Naive thymus-derived CD8-positive, alpha-beta T cell (primary cell): ENCODE results near the gene SPINK8. TPM values are rescaled to one million over a fixed set of nuclear protein-coding genes. Genes with fewer than 3 reads are reported as not detected.

Experiments
- ATAC-seq, 2 donors: fragments of 150-1000 bp; cut with Tn5 transposase in 1 of 2; sonication (Bioruptor Pico), chemical (Tn5 transposase) in 1 of 2; 1 replicate in 1 of 2; 2 replicates in 1 of 2; pipeline ENCODE4 v1.10.0; 2021; ENCODE audit warnings: mild to moderate bottlenecking in 2 of 2, moderate library complexity in 2 of 2
- POLR2A ChIA-PET: fragments of 350-600 bp; sonication (Branson Sonifier 250); formaldehyde crosslinking; loops from one replicate; lab custom pipeline; 2021; ENCODE audit warnings: antibody characterized with exemption; lab: Charles Lee
- DNase-seq, 10 donors: peaks; one replicate each; pipeline versions ENCODE4 v3.0.0 to v3.0.0-alpha.2; 2020 to 2022
- H3K27ac Mint-ChIP-seq, 10 donors: one replicate each; pipeline ENCODE4 v1.8.0; 2020 to 2022; ENCODE audit warnings: mild to moderate bottlenecking in 10 of 10, mixed read lengths in 10 of 10, moderate library complexity in 4 of 10, inconsistent platforms in 1 of 10
- H3K27me3 Mint-ChIP-seq, 5 donors: one replicate each; pipeline ENCODE4 v1.8.0; 2021 to 2022; ENCODE audit warnings: mixed read lengths in 5 of 5
- H3K36me3 Mint-ChIP-seq, 3 donors: one replicate each; pipeline ENCODE4 v1.8.0; 2020 to 2022; ENCODE audit warnings: mixed read lengths in 3 of 3, mild to moderate bottlenecking in 2 of 3, inconsistent platforms in 1 of 3
- H3K4me1 Mint-ChIP-seq, 4 donors: one replicate each; pipeline ENCODE4 v1.8.0; 2021 to 2022; ENCODE audit warnings: mixed read lengths in 4 of 4
- H3K4me3 Mint-ChIP-seq, 10 donors: one replicate each; pipeline ENCODE4 v1.8.0; 2020 to 2022; ENCODE audit warnings: mild to moderate bottlenecking in 10 of 10, mixed read lengths in 10 of 10, moderate library complexity in 6 of 10, inconsistent platforms in 1 of 10
- H3K9me3 Mint-ChIP-seq, 9 donors: one replicate each; pipeline ENCODE4 v1.8.0; 2020 to 2022; ENCODE audit warnings: mixed read lengths in 9 of 9, mild to moderate bottlenecking in 3 of 9, inconsistent platforms in 1 of 9, moderate library complexity in 1 of 9
- polyA plus RNA-seq, 3 donors: library from polyadenylated mRNA; unstranded; fragments of 300-500 nt; fragmentation: Illumina TruSeq; gene quantifications; one replicate each; pipeline ENCODE4 v1.2.3, GENCODE V29; 2021
- total RNA-seq, 8 experiments: library from RNA in 2 of 8; stranded (reverse) in 2 of 8; gene quantifications; one replicate each; pipeline ENCODE4 v1.2.3 and lab custom pipeline; 2021 to 2026

The SPINK8 gene
- total and polyA plus RNA-seq, 5 experiments from 2014 or later: not detected

DNA sequence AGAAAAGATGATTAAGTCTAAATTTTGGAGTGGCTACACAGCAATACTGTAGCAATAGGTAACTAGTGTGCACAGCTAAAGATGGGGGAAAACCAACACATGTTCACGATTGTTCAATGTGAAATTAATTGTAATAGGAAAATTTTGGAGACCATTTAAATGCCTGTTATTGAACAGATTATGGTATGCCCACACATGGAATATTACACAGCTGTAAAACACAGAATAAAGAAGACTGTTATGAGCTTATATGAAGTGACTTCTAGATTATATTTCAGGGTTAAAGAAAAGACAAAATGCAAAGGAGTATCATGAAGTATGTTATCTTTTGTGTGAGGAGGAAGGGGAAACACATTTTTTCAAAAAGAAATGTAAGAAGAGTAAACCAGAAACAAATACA, 43.8 kb downstream of the SPINK8 start:
- Mint-ChIP-seq H3K36me3 (peaks cover 16 to 51% (median 26%) of the 10 kb centered on the region in 3 donors), H3K27ac (no peak overlapping the region), H3K4me3 (no peak overlapping the region), H3K27me3 (no peaks in the 10 kb centered on the region), H3K4me1 (peaks cover 0 to 3% (median 0%) of the 10 kb centered on the region in 4 donors), H3K9me3 (peaks cover 0 to 15% (median 1%) of the 10 kb centered on the region in 9 donors)
- POLR2A ChIA-PET: interaction anchor here (0.7 kb wide), 1 partner anchor 25 kb away, joined by 3 read pairs; no protein-coding TSS in a partner anchor
- ATAC-seq (no peak), DNase-seq (no peak)

DNA sequence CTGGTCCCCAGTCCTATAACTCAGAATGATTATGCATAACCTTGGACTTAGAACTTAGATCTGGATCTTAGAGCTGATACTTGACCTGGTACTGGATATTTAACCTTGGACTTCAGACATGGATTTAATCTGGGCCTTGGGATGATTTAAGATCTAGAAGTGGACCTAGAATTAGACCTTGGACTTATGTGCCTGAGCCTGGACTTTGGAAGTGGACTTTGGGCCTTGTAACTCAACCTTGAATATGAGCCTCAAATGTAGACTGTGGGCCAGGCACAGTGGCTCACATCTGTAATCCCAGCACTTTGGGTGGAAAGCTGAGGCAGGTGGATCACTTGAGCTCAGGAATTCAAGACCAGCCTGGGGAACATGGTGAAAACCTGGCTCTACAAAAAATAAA, 46.4 kb downstream of the SPINK8 start:
- peaks cover 0 to 3% (median 0%) of the 10 kb centered on the region in 4 donors for H3K4me1 Mint-ChIP-seq
- H3K27ac Mint-ChIP-seq: no peak overlapping the region
- no peaks in the 10 kb centered on the region for H3K27me3 Mint-ChIP-seq
- POLR2A ChIA-PET: no interaction called here
- no peak for DNase-seq
- ATAC-seq: no peak
- H3K36me3 Mint-ChIP-seq: peaks cover 13 to 26% (median 19%) of the 10 kb centered on the region in 3 donors
- H3K4me3 Mint-ChIP-seq: no peak overlapping the region
- peaks cover 0 to 15% (median 1%) of the 10 kb centered on the region in 9 donors for H3K9me3 Mint-ChIP-seq

DNA sequence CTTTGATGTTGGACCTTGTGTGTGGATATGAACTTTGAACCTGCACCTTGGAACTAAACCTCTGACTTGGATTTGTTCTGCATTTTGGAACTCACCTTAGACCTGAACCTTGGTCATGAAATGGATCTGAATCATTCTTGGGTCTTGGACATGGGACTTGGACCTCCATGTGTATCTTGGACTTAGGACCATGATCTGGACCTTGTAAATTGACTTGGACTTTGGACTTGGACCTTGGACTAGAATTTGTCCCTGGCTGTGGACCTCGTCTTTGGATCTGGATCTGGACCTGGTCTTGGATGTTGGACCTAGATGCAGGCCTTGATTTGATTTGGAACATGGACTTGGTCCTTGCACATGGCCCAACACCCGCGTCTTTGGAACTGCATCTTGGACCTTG, 47.2 kb downstream of the SPINK8 start:
- peaks cover 12 to 22% (median 18%) of the 10 kb centered on the region in 3 donors for H3K36me3 Mint-ChIP-seq
- peaks cover 0 to 15% (median 1%) of the 10 kb centered on the region in 9 donors for H3K9me3 Mint-ChIP-seq
- H3K4me3 Mint-ChIP-seq: no peak overlapping the region
- ATAC-seq (no peak), DNase-seq (no peak)
- no peaks in the 10 kb centered on the region for H3K27me3 Mint-ChIP-seq
- POLR2A ChIA-PET: no interaction called here
- peaks cover 0 to 3% (median 0%) of the 10 kb centered on the region in 4 donors for H3K4me1 Mint-ChIP-seq
- H3K27ac Mint-ChIP-seq: no peak overlapping the region

DNA sequence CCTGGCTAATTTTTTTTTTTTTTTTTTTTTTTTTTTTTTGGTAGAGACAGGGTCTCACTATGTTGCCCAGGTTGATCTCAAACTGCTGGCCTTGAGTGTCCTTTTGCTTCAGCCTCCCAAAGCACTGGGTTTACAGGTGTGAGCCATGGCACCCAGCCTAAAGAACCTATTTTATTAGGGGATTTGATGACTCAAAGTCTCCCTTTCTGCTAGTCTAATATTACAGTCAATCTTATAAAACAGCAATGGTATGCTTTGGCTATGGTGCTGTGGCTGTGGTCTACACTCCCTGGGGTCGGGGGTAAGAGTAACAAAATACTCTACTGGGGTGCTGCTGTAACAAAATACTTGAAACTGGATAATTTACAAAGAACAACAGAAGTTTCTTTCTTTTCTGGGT, 47.8 kb downstream of the SPINK8 start:
- no peak for ATAC-seq

DNA sequence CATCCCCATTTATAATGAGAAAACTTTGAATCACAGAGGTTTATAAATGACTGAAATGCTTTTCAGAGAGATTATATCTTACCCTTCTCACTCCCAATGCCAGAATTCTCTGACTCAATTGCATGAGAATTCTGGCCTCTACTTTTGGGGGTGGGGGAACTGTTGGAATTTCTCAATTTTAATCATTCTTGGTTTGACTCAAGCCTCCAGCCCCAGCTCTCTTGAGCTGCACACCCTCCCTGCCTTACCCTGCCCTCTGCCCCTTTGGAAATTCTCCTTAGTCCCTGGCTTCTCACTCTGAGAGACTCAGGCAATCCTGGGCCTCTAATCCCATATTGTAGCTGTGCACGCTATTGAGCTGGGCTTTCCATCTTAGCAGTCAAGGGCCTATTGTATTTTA, 48.3 kb downstream of the SPINK8 start:
- Mint-ChIP-seq H3K27me3 (no peaks in the 10 kb centered on the region), H3K4me3 (no peak overlapping the region), H3K4me1 (peaks cover 0 to 3% (median 0%) of the 10 kb centered on the region in 4 donors), H3K27ac (no peak overlapping the region), H3K36me3 (peaks cover 12 to 18% (median 12%) of the 10 kb centered on the region in 3 donors), H3K9me3 (peaks cover 0 to 15% (median 1%) of the 10 kb centered on the region in 9 donors)
- POLR2A ChIA-PET: no interaction called here
- ATAC-seq (no peak), DNase-seq (no peak)

More for the DNA sequence above, 47.8 kb downstream of the SPINK8 start:
- peaks cover 0 to 15% (median 1%) of the 10 kb centered on the region in 9 donors for H3K9me3 Mint-ChIP-seq
- H3K4me3 Mint-ChIP-seq: no peak overlapping the region
- peaks cover 12 to 22% (median 12%) of the 10 kb centered on the region in 3 donors for H3K36me3 Mint-ChIP-seq
- no peak overlapping the region for H3K27ac Mint-ChIP-seq
- no peaks in the 10 kb centered on the region for H3K27me3 Mint-ChIP-seq
- POLR2A ChIA-PET: no interaction called here
- DNase-seq: no peak
- peaks cover 0 to 3% (median 0%) of the 10 kb centered on the region in 4 donors for H3K4me1 Mint-ChIP-seq

DNA sequence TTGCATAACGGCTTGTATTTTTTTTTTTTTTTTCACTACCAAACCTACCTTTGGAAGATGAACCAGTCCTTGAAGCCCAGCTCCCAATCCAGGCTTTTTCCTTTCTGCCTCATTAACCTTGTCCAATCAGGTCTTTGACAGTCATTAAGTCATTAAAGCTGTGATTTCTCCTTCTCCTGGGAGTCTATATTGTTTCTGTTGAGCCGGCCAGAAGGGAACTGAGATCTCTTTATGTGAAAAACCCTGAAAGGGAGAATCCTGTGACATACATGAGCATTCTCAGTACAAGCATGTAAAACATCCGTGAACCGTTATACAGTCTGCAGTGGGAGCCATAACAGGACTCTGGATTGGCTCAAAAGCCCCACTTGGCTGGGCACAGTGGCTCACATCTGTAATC, 52.6 kb downstream of the SPINK8 start:
- Mint-ChIP-seq H3K27ac (no peak overlapping the region), H3K4me3 (no peak overlapping the region), H3K36me3 (no peaks in the 10 kb centered on the region), H3K27me3 (peaks cover 0 to 3% (median 0%) of the 10 kb centered on the region in 5 donors), H3K9me3 (no peaks in the 10 kb centered on the region), H3K4me1 (peaks cover 0 to 2% (median 0%) of the 10 kb centered on the region in 4 donors)
- ATAC-seq (no peak), DNase-seq (no peak)
- POLR2A ChIA-PET: interaction anchor here (0.7 kb wide), 1 partner anchor 14 kb away, joined by 3 read pairs; no protein-coding TSS in a partner anchor

DNA sequence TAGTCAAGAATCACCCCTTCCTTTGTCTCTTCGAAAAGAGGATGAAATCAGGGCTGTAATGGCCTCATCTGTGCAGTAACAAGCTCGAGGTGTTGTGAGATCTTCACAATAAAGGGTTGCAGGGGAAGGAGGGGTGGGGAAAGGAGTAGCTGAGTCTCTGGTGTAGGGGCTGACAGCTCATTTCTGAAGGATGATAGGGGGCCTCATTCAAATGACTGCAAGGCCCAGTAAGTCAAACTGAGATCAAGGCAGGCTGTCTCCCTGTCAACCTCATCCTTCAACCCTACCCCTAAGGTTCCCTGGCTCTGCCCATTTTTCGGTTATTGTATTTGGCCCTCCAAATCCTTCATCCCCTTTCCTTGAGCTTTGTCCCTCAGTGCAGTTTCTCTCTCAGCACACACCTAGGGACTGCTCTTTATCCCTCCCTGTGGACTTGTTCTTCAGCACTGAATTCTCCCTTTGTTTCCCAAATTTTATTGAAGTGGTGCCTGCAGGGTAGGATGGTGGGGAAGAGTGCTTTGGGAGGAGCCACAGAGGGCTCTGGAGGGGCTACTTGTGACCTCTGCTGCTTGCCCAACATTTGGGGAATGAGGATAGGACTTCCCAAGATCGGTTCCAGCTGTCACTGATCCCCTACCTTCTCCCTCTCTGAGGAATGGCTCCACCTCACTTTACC, 54.4 kb downstream of the SPINK8 start:
- no peaks in the 10 kb centered on the region for H3K36me3 Mint-ChIP-seq
- POLR2A ChIA-PET: interaction anchor here (1.2 kb wide), 1 partner anchor 278 kb away, joined by 3 read pairs; the partner anchor contains the start of gene PFKFB4
- peaks cover 0 to 2% (median 0%) of the 10 kb centered on the region in 4 donors for H3K4me1 Mint-ChIP-seq
- H3K4me3 Mint-ChIP-seq: no peak overlapping the region
- DNase-seq (no peak), ATAC-seq (no peak)
- peaks cover 0 to 3% (median 0%) of the 10 kb centered on the region in 5 donors for H3K27me3 Mint-ChIP-seq
- H3K27ac Mint-ChIP-seq: peak overlapping the region in 3 of 10 donors; percentile 15 to 66 (median 33)
- no peaks in the 10 kb centered on the region for H3K9me3 Mint-ChIP-seq

DNA sequence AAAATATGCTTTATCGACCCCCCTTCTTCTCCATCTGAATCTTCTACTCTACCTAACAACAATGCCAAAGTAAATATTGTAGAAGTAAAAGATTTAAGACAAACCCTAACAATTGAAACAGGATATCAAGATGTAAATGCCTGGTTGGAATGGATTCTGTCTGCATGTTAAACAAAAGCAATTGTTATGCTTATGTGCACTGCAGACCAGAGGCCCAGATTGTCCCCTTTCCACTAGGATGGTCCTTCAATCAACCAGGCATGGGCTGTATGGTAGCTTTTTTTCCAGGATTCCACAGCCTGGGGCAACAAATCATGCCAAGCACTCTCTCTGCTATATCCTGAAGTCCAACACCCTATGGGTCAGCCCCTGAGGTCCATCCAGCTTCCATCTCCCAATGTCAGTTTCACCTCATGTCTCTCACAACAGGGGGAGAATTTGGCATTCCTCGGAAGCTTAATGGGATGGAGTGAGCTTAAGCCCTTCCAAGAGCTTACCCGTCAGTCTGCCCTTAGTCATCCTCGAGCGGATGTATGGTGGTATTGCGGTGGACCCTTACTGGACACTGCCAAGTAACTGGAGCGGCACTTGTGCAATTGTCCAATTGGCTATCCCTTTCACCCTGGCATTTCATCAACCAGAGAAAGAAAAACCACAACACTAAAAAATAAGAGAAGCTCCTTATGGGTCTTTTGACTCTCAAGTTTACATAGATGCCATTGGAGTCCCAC, 56.4 kb downstream of the SPINK8 start:
- H3K27me3 Mint-ChIP-seq: peaks cover 0 to 3% (median 0%) of the 10 kb centered on the region in 5 donors
- no peaks in the 10 kb centered on the region for H3K36me3 Mint-ChIP-seq
- DNase-seq (no peak), ATAC-seq (no peak)
- H3K4me3 Mint-ChIP-seq: no peak overlapping the region
- POLR2A ChIA-PET: no interaction called here
- no peak overlapping the region for H3K27ac Mint-ChIP-seq
- no peaks in the 10 kb centered on the region for H3K9me3 Mint-ChIP-seq
- H3K4me1 Mint-ChIP-seq: peaks cover 0 to 6% (median 4%) of the 10 kb centered on the region in 4 donors

DNA sequence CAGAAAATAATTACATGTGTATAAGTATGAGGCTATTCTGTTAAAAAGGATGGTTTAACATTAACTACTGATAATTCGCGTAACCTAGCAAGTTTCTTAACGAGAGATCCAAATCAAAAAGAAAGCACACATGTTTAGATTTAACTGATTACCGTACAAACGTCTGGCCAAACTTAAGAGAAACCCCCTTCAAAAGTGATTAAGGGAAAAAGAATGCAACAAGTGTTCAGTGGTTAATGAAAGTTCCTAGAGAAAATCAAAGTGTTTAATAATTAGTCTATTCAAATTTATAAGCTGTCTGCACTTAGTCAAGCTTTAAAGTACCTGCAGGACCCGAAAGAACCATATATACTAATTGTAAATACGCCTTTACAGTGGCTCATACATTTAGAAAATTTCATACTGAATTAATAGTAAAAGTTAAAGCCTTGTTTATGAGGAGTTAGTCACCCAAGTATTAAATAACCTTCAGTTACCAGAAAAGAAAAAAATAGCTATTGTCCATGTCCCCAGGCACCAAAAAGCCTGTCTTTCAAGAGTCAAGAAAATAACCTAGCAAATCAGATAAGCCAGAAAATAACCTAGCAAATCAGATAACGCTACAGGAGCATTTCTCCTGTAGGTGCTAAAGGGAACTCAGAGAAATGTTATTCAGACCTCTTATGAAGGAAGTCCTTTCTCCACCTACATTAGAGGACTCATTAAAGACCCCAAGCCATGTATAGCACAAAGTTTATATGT, 58.0 kb downstream of the SPINK8 start:
- ATAC-seq (no peak), DNase-seq (no peak)
- POLR2A ChIA-PET: no interaction called here
- Mint-ChIP-seq H3K4me3 (no peak overlapping the region), H3K4me1 (peaks cover 2 to 7% (median 5%) of the 10 kb centered on the region in 4 donors), H3K9me3 (no peaks in the 10 kb centered on the region), H3K27ac (peak overlapping the region in 1 of 10 donors; percentile 81), H3K27me3 (peaks cover 0 to 3% (median 0%) of the 10 kb centered on the region in 5 donors), H3K36me3 (no peaks in the 10 kb centered on the region)

DNA sequence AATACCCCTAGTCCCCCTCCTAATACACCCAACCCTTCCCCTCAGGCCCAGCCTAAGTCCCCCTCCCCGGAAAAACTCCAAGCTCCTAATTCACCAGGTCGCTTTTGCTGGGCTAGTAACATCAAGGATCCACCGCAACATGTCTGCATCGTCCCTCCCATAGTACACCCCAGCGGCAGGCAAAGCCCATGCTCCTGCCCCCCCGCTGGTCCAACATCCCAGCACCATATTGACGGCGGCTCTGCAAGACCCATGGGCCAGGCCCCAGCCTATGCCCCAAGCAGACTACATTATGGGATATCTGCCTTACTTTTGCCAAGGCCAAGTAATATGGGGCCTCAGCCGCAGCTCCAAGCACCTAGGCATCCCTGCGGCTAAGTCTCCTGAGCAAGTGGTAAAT, 59.0 kb downstream of the SPINK8 start:
- Mint-ChIP-seq H3K36me3 (no peaks in the 10 kb centered on the region), H3K27me3 (no peaks in the 10 kb centered on the region), H3K4me1 (peaks cover 8 to 16% (median 14%) of the 10 kb centered on the region in 4 donors), H3K4me3 (peak overlapping the region in 1 of 10 donors; percentile 14), H3K9me3 (no peaks in the 10 kb centered on the region), H3K27ac (no peak overlapping the region)
- DNase-seq: no peak
- POLR2A ChIA-PET: no interaction called here
- no peak for ATAC-seq

DNA sequence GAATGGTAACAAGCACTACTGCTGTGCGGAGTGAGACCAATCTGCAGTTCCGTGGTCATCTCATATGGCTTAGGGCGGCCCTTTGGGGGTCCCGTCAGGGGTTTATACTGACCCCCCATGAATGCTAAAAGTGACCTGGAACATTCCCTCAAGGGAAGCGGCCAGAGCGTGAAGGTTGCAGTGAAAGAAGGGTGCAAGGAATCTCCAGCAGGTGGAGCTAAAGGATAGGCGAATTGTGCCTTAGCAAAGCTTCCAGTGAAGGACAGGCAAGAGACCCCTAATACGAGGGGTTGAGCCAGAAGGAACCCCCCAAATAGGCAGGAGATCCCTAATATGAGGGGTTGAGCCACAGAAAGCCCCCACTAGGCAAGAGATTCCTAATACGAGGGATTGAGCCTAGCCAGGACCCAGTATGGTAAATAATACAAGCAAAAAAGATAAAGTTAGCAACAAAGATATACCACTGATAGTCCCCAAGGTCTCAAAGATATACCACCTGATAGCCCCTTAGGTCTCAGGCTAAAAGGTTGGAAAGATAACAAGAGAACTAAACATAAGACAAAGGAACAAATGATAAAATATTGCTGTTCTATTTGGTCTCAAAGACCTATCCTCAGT, 59.8 kb downstream of the SPINK8 start:
- POLR2A ChIA-PET: interaction anchor here (0.9 kb wide), 2 partner anchors 160 to 240 kb away, joined by 3 to 5 read pairs; no protein-coding TSS in a partner anchor

More for the DNA sequence above, 59.8 kb downstream of the SPINK8 start:
- Mint-ChIP-seq H3K36me3 (no peaks in the 10 kb centered on the region), H3K4me1 (peaks cover 12 to 23% (median 21%) of the 10 kb centered on the region in 4 donors), H3K4me3 (no peak overlapping the region), H3K27me3 (no peaks in the 10 kb centered on the region), H3K27ac (peak overlapping the region in 3 of 10 donors; percentile 59 to 69 (median 68)), H3K9me3 (no peaks in the 10 kb centered on the region)
- peak in 1 of 2 donors; percentile 57 for ATAC-seq
- DNase-seq: peak in 9 of 10 donors; percentile 22 to 72 (median 58)
